ENCODE measurements around the gene BMERB1. TPM values are rescaled to one million over a fixed set of nuclear protein-coding genes. Genes with fewer than 3 reads are reported as not detected.
"Not testable (repeated sequence)": the region's sequence is repeated elsewhere in the genome, so short reads cannot be mapped to it uniquely, and the experiment has no call there.

The BMERB1 gene
- total RNA-seq, 1 experiment from 2014 or later, result 3.8 TPM

- H3K27ac ChIP-seq (ENCODE audit: low read length); H3K79me2 ChIP-seq (ENCODE audit: low read length); H3K4me2 ChIP-seq (ENCODE audit: low read length): not testable (repeated sequence)
Observed at GRCh38 chr16:15454933-15455332, 20.5 kb downstream of the BMERB1 start.

DNA sequence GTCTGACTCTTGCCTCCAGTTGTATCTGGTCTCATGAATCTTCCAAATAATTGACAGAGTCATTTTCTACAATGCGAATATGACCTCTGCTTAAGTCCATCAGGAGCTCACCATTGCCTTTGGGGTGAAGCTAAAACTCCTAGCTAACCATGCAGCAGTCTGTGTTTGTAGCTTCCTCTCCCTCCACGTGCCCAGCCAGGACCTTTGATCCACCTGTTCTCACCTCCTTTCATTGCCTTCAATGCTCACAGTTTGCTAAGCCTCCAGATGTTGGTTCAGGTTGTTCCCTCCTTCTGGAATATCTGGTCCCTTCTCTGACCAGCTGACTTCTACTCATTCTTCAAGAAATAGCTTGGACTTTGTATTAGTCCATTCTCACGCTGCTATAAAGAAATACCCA, 23.0 kb downstream of the BMERB1 start:
- Histone ChIP-seq H3K9ac (ENCODE audit: low read length) (no peak overlapping the region), H3F3A (ENCODE audit: low read length, unreplicated experiment) (no peaks in the 10 kb centered on the region), H4K20me1 (ENCODE audit: low read length) (no peaks in the 10 kb centered on the region), H3K36me3 (ENCODE audit: low read depth, low read length) (no peaks in the 10 kb centered on the region), H3K27ac (ENCODE audit: low read length) (no peak overlapping the region), H3K9me2 (replicated peaks; ENCODE audit: low read length) (no peaks in the 10 kb centered on the region), H3K4me2 (ENCODE audit: low read length) (no peak overlapping the region), H2AFZ (ENCODE audit: low read length) (no peak overlapping the region), H3K4me1 (ENCODE audit: insufficient read depth, low read length) (peaks cover 19% of the 10 kb centered on the region), H3K27me3 (ENCODE audit: low read length) (no peaks in the 10 kb centered on the region), H3K9me3 (ENCODE audit: low read length) (no peaks in the 10 kb centered on the region), H3K4me3 (ENCODE audit: low read length) (no peak overlapping the region), H3K79me2 (ENCODE audit: low read length) (no peaks in the 10 kb centered on the region)
- TF ChIP-seq CTCF (conservative IDR thresholded peaks at IDR 0.05; ENCODE audit: low read depth, low read length) (no peak), EZH2phosphoT487 (IDR thresholded peaks at IDR 0.05; ENCODE audit: borderline replicate concordance, low read length) (no peak), EZH2 (IDR thresholded peaks at IDR 0.05; ENCODE audit: low read length, unreplicated experiment) (no peak)
- ChIA-PET CTCF (no interaction called here), POLR2A (ENCODE audit: unreplicated experiment) (no interaction called here)
- intact Hi-C loops (cut with micrococcal nuclease), result no loop called here
- DNase-seq (no peak), ATAC-seq (no peak)
- BruUV-seq (replicated peaks), result no TSS peak

More at GRCh38 chr16:15454933-15455332, 20.5 kb downstream of the BMERB1 start:
- intact Hi-C loops (cut with micrococcal nuclease); DNase-seq; H3K36me3 ChIP-seq (ENCODE audit: low read depth, low read length); H4K20me1 ChIP-seq (ENCODE audit: low read length); H3K9me3 ChIP-seq (ENCODE audit: low read length); H3F3A ChIP-seq (ENCODE audit: low read length, unreplicated experiment); H3K9ac ChIP-seq (ENCODE audit: low read length); H3K27me3 ChIP-seq (ENCODE audit: low read length); POLR2A ChIA-PET (ENCODE audit: unreplicated experiment); CTCF ChIA-PET; ATAC-seq; H3K4me3 ChIP-seq (ENCODE audit: low read length); H2AFZ ChIP-seq (ENCODE audit: low read length); H3K4me1 ChIP-seq (ENCODE audit: insufficient read depth, low read length); BruUV-seq (replicated peaks); H3K9me2 ChIP-seq (replicated peaks; ENCODE audit: low read length): not testable (repeated sequence)

- peak; percentile 15 for DNase-seq
Observed at GRCh38 chr16:15457958-15458357, 23.6 kb downstream of the BMERB1 start.

More at GRCh38 chr16:15457958-15458357, 23.6 kb downstream of the BMERB1 start:
- no peak overlapping the region for H3K4me3 ChIP-seq (ENCODE audit: low read length)
- H4K20me1 ChIP-seq (ENCODE audit: low read length), result no peaks in the 10 kb centered on the region
- H3K9me2 ChIP-seq (replicated peaks; ENCODE audit: low read length), result no peaks in the 10 kb centered on the region
- H3K36me3 ChIP-seq (ENCODE audit: low read depth, low read length), result no peaks in the 10 kb centered on the region
- H3K27ac ChIP-seq (ENCODE audit: low read length), result no peak overlapping the region
- no peak overlapping the region for H3K9ac ChIP-seq (ENCODE audit: low read length)
- H3F3A ChIP-seq (ENCODE audit: low read length, unreplicated experiment), result no peaks in the 10 kb centered on the region
- ATAC-seq, result no peak
- no peaks in the 10 kb centered on the region for H3K27me3 ChIP-seq (ENCODE audit: low read length)
- H2AFZ ChIP-seq (ENCODE audit: low read length), result no peak overlapping the region
- H3K4me1 ChIP-seq (ENCODE audit: insufficient read depth, low read length), result peaks cover 23% of the 10 kb centered on the region
- no peak overlapping the region for H3K4me2 ChIP-seq (ENCODE audit: low read length)
- TF ChIP-seq CTCF (conservative IDR thresholded peaks at IDR 0.05; ENCODE audit: low read depth, low read length) (peak; percentile 19; the same call in 1 of the 2 replicates), EZH2 (IDR thresholded peaks at IDR 0.05; ENCODE audit: low read length, unreplicated experiment) (no peak), EZH2phosphoT487 (IDR thresholded peaks at IDR 0.05; ENCODE audit: borderline replicate concordance, low read length) (no peak)
- H3K9me3 ChIP-seq (ENCODE audit: low read length), result no peaks in the 10 kb centered on the region
- intact Hi-C loops (cut with micrococcal nuclease), result no loop called here
- no peaks in the 10 kb centered on the region for H3K79me2 ChIP-seq (ENCODE audit: low read length)
- ChIA-PET POLR2A (ENCODE audit: unreplicated experiment) (no interaction called here), CTCF (no interaction called here)
- no TSS peak for BruUV-seq (replicated peaks)
